Bronchial epithelial cell (primary cell): ENCODE data around the gene PRKCE. TPM values are rescaled to one million over a fixed set of nuclear protein-coding genes. Genes with fewer than 3 reads are reported as not detected.

Experiments
- DNase-seq: peaks from one replicate; pipeline ENCODE4 v3.0.0-alpha.2; 2010; ENCODE audit warnings: low read depth
- FAIRE-seq: peaks from 2 replicates; lab custom pipeline; 2011; peaks lifted over from hg19 to GRCh38; lab: Jason Lieb, UNC
- H3K27me3 ChIP-seq: 2 replicates; pipeline ENCODE4 v1.5.1; 2011; ENCODE audit warnings: low read length; ENCODE audit not compliant: control insufficient read depth, insufficient read depth
- H3K36me3 ChIP-seq: 2 replicates; pipeline ENCODE4 v1.5.1; 2011; ENCODE audit warnings: low read length; ENCODE audit not compliant: control insufficient read depth, insufficient read depth
- H3K4me3 ChIP-seq: 2 replicates; pipeline ENCODE4 v1.5.1; 2011; ENCODE audit warnings: mild to moderate bottlenecking, low read depth, low read length, control low read depth
- CTCF ChIP-seq: IDR thresholded peaks from 2 replicates; pipeline ENCODE4 v1.5.1; 2011; ENCODE audit warnings: mild to moderate bottlenecking, moderate library complexity, low read length, control low read depth, inconsistent platforms; ENCODE audit not compliant: insufficient read depth, severe bottlenecking
- total RNA-seq: library from RNA; depleted of rRNA; stranded (reverse); fragments of >200 nt; gene quantifications from 2 replicates; pipeline ENCODE4 v1.2.1, GENCODE V29; 2014

PRKCE gene
- total RNA-seq, 1 donor from 2014 or later = 6.3 TPM

GRCh38 chr2:45614871-45615415 lies 36.5 kb upstream of the PRKCE start:
- DNase-seq (no peak), FAIRE-seq (no peak)
- Histone ChIP-seq H3K27me3 (no peaks in the 10 kb centered on the region), H3K4me3 (no peak overlapping the region), H3K36me3 (no peaks in the 10 kb centered on the region)
- TF ChIP-seq CTCF = no peak

GRCh38 chr2:45616658-45617411 lies 34.6 kb upstream of the PRKCE start:
- peak; percentile 91 for DNase-seq
- TF ChIP-seq CTCF = no peak
- FAIRE-seq = no peak
- H3K36me3 ChIP-seq = no peaks in the 10 kb centered on the region
- H3K27me3 ChIP-seq = no peaks in the 10 kb centered on the region
- no peak overlapping the region for H3K4me3 ChIP-seq

GRCh38 chr2:45617496-45617895 lies 34.0 kb upstream of the PRKCE start:
- Histone ChIP-seq H3K36me3 (no peaks in the 10 kb centered on the region), H3K27me3 (no peaks in the 10 kb centered on the region), H3K4me3 (no peak overlapping the region)
- no peak for TF ChIP-seq CTCF
- DNase-seq (no peak), FAIRE-seq (no peak)

- FAIRE-seq (no peak), DNase-seq (no peak)
- Histone ChIP-seq H3K27me3 (no peaks in the 10 kb centered on the region), H3K36me3 (no peaks in the 10 kb centered on the region), H3K4me3 (no peak overlapping the region)
- no peak for TF ChIP-seq CTCF
These were observed 29.0 kb upstream of the PRKCE start for GRCh38 chr2:45622336-45623075.

GRCh38 chr2:45623098-45623497 lies 28.4 kb upstream of the PRKCE start:
- TF ChIP-seq CTCF = no peak
- FAIRE-seq (no peak), DNase-seq (no peak)
- H3K4me3 ChIP-seq = no peak overlapping the region
- no peaks in the 10 kb centered on the region for H3K36me3 ChIP-seq
- H3K27me3 ChIP-seq = no peaks in the 10 kb centered on the region
